Measurements from ENCODE around the gene KRI1.

KRI1 gene

DNA sequence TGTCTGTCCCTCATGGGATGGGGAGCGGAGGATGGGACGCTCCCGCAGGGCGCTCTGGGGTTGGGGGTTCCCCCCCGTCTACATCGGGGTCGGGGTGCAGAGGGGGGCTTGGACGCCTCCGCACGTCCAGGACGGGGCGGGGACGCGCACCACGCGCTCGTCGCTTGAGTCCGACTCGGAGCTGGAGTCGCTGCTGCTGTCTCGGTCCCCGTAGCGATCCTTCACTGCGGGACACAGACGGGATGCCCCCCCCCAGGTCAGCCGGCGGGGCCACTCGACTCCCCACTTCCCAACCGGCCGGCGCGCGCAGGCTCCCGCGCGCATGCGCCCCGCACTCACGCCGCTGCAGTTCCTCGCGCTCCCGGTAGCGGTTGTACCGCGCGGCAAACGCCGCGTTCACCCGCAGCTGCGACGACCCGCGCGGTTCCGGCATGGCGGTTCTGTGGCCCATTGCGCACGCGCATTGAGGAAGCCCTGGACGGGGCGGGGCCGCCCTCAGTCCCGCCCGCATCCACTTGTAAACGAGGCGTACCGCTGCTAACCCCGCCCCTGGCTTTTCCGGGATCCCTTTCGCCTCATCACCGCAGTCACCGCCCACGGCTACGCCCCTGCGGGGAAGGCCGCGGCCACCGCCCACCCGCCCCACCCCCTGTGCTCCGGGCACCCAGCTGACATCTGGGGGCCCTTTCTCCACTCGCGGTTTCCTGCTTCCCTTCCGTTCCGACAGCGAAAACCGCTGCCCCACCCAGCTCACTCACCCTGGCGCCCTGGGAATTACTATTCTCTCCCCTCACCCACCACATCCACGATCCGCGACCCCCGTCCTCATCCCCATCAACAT, at the start of gene KRI1:
TSS of gene KRI1 (minus strand) at position 444 of the 841 bp plus-strand sequence. CDS start at position 433, 11 bp downstream.
- peak; percentile 100 for DNase-seq (ENCODE audit: low spot score)

DNA sequence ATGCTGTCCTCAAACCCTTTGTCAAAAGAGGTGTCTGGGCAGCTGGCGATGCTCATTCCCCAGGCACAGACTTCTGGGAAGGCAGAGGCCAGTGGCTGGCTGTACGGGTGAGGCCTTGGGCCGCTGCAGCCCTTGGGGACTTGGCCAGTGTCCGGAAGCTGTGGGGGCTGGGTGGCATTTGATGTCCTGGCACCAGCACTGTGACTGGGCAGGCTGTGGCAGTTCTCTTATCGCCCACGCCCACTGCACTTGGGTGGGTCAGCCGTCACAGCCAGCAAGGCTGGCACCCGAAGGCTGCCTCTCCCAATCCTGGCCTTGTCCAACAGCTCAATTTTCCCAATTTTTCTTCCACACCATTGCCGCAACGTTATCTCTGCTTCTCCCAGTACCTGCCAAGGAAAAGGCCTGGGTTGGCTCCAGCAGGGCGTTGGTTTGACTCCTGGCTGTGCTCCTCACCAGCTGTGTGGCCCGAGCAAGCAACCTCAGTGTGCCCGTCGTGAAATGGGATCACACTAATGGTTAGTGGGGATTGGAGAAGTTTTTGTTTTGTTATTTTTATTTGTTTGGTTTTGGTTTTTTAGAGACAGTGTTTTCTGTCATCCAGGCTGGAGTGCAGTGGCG, 46.8 kb upstream of the KRI1 start:
- peak; percentile 83 for DNase-seq (ENCODE audit: low spot score)

DNA sequence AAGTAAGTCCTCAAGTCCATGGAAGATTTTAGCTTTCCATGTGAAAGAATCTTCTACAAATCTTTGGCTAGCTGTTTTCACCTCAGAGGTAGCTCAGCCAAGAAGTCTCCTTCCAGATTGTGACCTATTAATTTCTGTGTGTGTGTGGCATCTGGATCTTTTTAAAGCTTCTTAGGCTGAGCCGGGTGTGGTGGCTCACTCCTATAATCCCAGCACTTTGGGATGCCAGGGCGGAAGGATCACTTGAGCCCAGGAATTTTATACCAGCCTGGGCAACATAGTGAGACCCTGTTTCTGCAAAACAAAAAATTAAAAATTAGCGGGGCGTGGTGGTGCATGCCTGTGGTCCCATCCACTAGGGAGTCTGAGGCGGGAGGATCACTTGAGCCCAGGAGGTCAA, 46.1 kb upstream of the KRI1 start:
- DNase-seq (ENCODE audit: low spot score): no peak

DNA sequence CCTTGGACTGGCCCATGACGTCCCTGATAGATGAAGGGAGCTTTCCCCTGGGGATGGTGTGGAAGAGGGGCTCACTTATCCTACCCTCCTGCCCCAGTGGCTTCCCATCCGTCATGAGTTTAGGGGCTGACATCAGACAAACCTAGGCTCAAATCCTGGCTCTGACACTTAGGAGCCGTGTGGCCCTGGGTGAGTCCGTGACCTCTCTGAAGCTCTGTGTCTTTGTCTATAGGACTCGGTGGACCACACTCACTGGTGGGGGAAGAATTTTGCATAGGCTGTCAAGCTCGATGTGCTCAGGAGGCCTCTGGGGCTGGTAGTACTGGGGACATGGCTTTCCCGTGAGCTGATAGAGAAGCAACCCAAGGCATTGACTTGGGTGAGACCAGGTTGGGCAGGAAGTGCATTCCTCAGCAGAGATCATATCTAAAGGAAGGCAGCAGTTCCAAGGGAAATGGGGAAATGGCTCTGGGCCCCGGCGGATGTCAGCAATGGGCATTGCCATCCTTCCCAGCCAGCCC, 38.7 kb upstream of the KRI1 start:
- peak; percentile 49 for DNase-seq (ENCODE audit: low spot score)

DNA sequence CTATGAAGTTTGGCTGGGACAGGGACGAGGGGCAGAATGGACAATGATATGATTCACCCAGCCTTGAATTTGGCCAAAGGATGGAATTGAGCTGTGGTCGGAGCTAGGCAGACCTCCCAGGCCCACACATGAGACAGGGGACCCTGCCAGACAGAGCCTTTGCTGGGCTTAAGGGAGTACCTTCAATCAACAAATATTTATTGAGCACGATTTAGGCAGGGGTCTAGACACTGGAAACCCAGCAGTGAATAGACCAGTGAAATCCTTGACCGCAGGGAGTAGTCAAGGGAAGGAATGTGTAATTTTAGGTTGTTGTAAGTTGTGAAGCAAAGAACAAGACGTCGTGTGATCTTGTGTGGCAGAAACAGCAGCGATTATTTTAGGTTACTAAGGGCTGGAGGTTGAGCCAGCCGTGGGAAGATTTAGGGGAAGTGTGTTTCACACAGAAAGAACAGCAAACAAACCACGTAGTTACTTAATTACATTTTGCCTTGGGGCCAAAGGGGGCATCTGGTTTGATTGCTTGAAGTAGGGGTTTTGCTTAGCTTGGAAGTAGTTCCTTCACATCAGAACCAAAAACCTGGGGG, 38.2 kb upstream of the KRI1 start:
- DNase-seq (ENCODE audit: low spot score): peak; percentile 41

DNA sequence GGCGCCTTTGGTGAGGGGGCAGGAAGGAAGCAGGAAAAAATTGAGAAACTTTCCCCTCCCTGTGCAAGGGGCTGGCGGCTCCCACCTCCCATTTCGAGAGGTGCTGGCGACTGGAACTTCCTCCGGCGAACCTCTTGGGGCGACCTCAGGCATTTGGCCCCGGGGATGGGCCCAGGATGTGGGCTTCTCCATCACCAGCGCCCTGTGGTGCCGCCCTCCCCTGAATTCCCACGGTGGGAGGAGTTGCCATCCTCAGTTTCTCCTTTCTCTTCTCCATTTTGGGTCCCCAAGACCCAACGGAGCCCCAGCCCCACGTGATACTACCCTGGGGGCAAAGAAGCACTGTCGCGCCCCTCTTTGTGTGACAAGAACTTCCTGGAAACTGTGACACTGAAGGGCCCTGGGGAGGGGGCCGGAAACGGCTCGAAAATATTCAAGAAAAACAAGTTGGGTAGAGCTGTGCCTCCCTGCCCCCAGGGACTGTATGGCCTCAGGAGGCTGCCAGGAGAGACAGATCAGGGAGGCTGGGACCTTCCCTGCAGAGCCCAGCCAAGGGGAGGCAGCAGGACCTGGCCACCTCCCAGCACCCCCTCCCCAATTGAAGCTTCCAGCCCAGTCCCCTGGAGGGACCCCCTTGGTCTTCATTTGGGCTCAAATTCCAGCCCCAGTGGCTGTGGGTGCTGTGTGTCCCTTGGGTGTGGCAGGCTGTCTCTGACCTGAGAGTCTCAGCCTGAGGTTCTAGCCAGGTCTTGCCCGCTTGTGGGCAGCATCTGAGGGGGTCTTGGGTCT, 37.5 kb upstream of the KRI1 start:
- peak; percentile 61 for DNase-seq (ENCODE audit: low spot score)

DNA sequence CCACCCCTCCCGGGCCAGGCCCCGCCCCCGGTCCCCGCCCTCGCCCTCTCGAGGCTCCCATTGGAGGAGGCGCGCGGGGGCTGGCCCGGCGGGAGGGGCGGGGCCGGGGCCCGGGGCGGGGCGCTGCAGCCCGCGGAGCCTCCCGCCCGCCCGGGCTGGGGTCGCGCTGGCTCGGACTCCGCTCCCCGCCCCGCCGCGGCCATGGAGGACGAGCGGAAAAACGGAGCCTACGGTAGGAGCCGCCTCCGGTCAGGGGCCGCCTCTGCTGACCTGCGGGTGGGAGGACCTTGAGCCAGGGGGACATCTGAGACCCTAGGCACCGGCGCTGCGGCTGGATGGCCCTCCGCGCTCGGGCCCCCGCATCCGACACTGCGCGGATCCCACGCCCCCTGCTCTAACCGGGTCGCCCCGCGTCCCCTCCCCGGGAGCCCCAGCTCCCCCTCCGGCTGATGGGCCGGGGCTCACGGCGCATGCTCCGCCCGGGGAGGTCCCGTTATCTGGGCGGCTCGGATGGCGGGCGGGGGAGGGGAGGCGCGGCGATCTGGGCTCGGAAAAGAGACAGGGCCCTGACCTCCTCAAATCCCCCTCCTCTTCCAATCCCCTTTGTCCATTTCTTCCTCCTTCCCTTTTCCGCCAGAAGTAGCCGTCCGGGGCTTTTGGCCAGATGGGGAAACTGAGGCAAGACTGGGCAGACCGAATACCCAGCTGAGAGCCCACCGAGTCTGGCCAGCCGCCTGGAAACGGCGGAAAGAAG, 36.7 kb upstream of the KRI1 start:
- DNase-seq (ENCODE audit: low spot score): peak; percentile 83

DNA sequence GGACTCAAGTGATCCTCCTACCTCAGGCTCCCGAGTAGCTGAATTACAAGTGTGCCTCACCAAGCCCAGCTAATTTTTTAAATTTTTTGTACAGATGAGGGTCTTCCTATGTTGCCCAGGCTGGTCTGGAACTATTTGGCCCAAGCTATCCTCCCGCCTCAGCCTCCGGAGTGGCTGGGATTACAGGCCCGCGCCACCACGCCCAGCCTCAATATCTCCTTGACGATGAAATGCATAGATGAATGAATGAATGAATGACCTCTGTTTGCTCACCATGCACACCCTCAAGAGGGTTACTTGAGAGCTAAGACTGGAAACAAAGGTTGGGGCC, 36.2 kb upstream of the KRI1 start:
- DNase-seq (ENCODE audit: low spot score): no peak

DNA sequence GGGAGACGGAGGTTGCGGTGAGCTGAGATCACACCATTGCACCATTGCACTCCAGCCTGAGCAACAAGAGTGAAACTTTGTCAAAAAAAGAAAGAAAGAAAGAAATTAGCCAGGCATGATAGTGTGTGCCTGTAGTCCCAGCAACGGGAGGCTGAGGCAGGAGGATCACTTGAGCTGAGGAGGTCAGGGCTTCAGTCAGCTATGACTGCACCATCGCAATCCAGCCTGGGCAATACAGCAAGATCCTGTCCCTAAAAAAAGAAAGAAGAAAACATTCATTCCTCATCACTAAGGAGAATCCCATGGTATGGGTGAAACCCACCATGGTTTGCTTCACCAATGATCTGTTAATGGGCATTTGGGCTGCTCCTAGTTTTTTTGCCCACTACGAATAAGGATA, 34.3 kb upstream of the KRI1 start:
- DNase-seq (ENCODE audit: low spot score): no peak

DNA sequence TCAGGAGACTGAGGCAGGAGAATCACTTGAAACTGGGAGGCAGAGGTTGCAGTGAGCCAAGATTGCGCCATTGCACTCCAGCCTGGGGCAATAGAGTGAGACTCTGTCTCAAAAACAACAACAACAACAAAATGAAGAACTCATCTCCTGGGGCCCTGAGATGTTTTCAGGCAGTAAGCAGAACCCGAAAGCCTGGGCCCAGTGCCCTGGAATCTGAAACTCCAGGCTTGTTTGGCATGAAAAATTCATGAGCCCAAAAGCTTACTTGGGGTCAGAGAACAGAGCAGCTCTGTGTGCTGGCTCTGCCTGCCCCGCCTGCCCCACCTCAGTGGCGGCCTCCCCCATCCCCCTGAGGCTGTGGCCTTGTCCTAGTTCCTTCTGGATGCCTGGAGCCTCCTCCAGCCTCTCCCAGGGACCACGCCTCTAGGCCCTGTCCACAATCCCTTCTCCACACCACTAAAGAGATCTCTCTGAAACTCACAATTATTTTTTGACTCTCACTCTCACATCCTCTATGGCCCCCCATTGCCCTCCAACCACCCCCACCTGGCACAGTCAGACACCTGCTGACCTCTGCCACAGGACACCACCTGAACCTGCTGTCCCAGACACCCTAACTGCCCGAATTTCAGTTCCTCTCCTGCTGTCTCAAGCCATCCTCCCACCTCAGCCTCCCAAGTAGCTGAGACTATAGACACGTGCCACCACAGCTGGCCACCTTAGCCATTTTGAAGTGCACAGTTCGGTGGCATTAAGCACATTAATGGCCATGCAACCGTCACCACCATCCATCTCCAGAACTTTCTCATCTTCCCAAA, 28.2 kb upstream of the KRI1 start:
- DNase-seq (ENCODE audit: low spot score): no peak

DNA sequence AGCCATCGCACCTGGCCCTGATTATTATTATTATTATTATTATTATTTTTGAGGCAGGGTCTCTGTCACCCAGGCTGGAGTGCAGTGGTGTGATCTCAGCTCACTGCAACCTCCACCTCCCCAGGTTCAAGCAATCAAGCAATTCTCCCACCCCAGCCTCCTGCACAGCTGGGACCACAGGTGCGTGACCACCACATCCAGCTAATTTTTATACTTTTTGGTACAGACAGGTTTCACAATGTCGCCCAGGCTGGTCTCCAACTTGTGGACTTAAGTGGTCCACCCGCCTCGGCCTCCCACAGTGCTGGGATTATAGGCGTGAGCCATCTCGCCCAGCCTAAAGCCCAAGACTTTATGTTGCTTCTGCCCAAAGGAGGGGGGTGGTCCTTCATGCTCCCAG, 27.3 kb upstream of the KRI1 start:
- DNase-seq (ENCODE audit: low spot score): no peak

DNA sequence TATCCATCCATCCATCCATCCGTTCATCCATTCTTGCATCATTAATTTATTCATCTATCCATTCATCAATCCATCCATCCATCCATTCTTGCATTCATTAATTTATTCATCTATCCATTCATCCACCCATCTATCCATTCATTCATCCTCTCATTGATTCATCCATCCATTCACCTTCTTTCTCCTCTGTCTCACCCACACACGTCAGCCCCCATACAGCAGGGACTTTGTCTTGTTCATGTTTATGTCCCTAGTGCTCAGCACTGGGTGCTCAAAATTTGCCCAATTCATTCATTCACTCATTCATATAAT, 22.0 kb upstream of the KRI1 start:
- no peak for DNase-seq (ENCODE audit: low spot score)

DNA sequence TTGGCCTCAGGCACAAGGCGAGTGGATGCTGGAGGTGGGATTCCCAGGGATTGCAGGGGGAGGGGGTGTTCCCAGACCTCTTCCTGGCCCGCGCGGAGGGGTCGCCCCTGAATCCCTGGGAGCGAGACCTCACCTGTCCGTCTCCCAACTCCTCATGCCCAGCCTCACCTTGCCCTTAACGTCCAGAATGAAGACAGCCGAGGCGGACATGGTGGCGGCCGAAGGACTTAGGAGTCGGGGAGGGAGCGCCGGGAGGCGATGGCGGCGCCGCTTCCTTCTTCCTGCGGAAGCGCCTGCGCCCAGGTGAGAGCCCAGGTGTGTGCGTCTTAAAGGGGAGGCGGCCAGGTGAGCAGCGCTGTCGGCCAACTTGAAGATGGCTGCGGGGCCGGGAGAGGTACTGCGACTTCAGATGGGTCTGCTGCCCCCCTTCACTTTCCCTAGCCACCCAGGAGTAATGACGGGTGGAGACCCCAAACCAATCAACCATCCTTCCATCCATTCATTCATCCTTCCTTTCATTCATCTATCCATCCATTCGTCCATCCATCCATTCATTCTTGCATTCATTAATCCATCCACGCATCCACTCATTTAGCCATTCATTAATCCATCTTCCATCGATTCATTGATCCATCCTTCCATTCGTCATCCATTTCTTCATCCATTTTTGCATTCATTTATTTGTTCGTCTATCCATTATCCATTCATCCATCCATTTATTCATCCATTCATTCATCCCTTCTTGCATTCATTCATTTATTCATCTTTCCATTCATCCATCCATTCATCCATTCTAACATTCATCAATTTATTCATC, 21.4 kb upstream of the KRI1 start, which contains the start of gene AP1M2:
TSS of gene AP1M2 (minus strand) at position 291 of the 817 bp plus-strand sequence. CDS start at position 210, 81 bp downstream.
- DNase-seq (ENCODE audit: low spot score): no peak

DNA sequence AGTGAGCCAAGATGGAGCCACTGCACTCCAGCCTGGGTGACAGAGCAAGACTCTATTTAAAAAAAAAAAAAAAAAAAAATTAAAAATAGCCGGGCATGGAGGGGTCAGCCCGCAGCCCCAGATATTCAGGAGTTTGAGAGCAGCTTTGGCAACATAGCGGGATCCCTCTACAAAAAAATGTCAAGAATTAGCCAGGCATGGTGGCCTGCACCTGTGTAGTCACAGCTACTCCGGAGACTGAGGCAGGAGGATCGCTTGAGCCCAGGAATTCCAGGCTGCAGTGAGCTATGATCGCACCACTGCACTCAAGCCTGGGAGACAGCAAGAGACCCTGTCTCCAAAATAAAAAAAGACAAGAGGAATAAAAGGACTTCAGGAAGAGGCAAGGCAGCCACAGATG, 20.6 kb upstream of the KRI1 start:
- DNase-seq (ENCODE audit: low spot score): no peak

DNA sequence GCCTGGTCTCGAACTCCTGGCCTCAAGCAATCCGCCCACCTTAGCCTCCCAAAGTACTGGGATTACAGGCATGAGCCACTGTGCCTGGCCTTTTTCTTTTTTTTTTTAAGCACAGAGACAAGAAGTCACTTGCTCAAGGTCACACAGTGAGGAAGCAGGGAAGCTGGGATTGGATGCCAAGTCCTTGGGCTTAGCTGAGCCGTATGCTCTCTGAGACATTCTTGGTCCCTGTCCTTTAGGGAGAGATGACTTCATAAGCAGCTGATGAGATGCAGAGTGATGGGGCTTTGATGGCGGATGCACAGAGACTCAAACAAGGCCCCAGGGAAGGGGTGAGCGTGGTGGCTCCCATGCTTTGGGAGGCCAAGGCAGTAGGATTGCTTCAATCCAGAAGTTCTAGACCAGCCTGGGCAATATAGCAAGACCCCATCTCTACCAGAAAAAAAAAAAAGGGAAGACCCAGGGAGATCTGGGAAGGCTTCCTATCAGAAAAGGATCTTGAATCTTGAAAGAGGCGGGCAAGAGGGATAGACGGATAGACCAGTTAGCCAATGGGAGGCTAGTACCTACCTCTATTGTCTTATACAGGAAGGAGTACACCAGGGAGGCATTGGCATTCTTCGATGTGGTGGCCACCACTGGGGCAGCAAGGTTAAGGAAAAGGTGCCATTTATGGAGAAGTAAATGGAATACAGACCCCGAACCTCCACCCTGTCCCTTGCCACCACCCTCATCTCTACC, 17.4 kb upstream of the KRI1 start:
- no peak for DNase-seq (ENCODE audit: low spot score)

DNA sequence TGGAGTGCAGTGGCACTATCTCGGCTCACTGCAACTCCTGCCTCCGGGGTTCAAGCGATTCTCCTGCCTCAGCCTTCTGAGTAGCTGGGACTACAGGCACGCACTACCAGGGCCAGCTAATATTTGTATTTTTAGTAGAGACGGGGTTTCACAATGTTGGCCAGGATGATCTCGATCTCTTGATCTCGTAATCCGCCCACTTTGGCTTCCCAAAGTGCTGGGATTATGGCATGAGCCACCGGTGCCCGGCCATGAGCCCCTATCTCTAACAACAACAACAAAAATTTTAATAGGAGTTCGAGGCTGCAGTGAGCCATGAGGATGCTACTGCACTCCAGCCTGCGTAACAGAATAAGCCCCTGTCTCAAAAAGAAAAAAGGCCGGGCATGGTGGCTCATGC, 16.3 kb upstream of the KRI1 start:
- no peak for DNase-seq (ENCODE audit: low spot score)

DNA sequence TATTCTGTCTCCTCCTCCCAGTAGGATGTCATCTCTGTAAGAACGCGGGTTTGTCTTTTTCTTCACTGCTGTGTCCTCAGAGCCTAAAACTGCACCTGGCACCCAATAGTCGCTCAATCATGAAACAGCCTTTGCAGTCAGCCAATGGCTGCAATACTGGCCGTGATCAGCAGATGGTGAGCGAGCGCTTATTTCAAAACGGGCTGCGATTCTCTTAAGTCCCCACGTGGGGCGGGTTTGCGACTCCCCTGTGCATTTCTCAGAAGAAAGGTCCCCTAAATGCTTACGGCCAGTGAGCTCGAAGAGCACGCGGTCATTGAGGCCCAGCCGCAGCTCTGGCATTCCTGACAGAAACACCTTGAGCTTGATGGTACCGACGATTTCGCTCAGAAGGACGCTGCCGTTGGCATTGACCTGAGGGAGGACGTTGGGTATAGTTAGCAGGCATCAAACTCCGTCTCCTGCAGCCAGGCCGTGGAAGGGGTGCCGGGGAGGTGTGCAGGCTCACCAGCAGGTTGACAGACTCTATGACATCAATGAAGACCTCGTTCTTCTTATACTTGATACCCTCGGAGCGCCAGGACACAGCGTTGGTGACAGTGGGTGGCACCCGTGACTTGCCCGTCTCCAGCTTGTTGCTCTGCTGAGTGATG, 15.3 kb upstream of the KRI1 start:
- peak; percentile 94 for DNase-seq (ENCODE audit: low spot score)

DNA sequence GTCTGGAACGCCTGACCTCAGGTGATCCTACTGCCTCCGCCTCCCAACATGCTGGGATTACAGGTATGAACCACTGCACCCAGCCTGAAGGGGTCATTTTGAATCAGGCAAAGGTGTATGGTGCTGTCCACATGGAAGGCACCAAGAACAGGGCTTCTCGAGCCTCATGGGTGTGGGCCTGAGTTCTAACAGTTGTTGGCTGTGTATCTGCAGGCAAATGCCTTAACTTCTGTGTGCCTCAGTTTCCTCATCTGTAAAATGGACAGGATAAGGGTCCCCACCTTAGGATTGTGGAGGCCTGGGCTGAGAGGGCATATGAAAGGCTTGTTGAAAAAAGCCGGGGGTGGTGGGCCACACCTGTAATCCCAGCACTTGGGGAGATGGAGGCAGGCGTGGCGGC, 12.1 kb upstream of the KRI1 start:
- DNase-seq (ENCODE audit: low spot score): no peak

Data from hematopoietic multipotent progenitor cell treated with erythropoietin and hydrocortisone succinate and interleukin-3 and kit ligand, for 17 days (in vitro differentiated cells).